Measurements from ENCODE around the gene LCE2C.

LCE2C gene

DNA sequence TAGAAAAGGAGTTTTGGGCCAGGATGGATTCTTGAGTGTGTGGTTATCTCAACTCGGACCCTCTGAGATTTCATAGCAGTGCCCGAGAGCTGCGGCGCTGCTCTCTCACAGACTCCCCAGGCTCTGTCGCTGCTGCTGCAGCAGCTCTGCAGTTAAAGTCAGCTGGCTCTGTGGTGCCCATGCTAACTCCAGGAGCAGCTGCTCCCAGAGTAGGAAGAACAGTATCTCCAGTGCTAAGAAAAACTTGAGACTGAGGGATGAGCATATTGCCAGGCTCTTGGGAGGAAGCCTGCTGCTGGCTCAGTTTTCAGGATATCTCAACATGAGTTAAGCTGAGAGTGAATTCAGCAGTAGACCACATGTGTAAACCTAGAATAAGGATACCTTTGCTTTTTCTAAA, 7.4 kb upstream of the LCE2C start:
- TF ChIP-seq GABPA (IDR thresholded peaks at IDR 0.05; ENCODE audit: low read depth) (no peak), POLR2AphosphoS5 (IDR thresholded peaks at IDR 0.05; ENCODE audit: low read depth) (no peak), SPI1 (IDR thresholded peaks at IDR 0.05; ENCODE audit: borderline replicate concordance, low read depth) (no peak)
- TF ChIP-seq, protein P1, sequence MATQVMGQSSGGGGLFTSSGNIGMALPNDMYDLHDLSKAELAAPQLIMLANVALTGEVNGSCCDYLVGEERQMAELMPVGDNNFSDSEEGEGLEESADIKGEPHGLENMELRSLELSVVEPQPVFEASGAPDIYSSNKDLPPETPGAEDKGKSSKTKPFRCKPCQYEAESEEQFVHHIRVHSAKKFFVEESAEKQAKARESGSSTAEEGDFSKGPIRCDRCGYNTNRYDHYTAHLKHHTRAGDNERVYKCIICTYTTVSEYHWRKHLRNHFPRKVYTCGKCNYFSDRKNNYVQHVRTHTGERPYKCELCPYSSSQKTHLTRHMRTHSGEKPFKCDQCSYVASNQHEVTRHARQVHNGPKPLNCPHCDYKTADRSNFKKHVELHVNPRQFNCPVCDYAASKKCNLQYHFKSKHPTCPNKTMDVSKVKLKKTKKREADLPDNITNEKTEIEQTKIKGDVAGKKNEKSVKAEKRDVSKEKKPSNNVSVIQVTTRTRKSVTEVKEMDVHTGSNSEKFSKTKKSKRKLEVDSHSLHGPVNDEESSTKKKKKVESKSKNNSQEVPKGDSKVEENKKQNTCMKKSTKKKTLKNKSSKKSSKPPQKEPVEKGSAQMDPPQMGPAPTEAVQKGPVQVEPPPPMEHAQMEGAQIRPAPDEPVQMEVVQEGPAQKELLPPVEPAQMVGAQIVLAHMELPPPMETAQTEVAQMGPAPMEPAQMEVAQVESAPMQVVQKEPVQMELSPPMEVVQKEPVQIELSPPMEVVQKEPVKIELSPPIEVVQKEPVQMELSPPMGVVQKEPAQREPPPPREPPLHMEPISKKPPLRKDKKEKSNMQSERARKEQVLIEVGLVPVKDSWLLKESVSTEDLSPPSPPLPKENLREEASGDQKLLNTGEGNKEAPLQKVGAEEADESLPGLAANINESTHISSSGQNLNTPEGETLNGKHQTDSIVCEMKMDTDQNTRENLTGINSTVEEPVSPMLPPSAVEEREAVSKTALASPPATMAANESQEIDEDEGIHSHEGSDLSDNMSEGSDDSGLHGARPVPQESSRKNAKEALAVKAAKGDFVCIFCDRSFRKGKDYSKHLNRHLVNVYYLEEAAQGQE (IDR thresholded peaks at IDR 0.05; ENCODE audit: insufficient replicate concordance, low read depth): no peak
- TF ChIP-seq, protein P2, sequence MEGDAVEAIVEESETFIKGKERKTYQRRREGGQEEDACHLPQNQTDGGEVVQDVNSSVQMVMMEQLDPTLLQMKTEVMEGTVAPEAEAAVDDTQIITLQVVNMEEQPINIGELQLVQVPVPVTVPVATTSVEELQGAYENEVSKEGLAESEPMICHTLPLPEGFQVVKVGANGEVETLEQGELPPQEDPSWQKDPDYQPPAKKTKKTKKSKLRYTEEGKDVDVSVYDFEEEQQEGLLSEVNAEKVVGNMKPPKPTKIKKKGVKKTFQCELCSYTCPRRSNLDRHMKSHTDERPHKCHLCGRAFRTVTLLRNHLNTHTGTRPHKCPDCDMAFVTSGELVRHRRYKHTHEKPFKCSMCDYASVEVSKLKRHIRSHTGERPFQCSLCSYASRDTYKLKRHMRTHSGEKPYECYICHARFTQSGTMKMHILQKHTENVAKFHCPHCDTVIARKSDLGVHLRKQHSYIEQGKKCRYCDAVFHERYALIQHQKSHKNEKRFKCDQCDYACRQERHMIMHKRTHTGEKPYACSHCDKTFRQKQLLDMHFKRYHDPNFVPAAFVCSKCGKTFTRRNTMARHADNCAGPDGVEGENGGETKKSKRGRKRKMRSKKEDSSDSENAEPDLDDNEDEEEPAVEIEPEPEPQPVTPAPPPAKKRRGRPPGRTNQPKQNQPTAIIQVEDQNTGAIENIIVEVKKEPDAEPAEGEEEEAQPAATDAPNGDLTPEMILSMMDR (IDR thresholded peaks at IDR 0.05; ENCODE audit: insufficient read depth, low read length): no peak
- Histone ChIP-seq H3K4me3 (replicated peaks; ENCODE audit: insufficient read depth, low read length) (no peak overlapping the region), H3K27ac (replicated peaks) (no peak overlapping the region), H3K27me3 (ENCODE audit: insufficient read depth, poor library complexity, severe bottlenecking) (peaks cover 4% of the 10 kb centered on the region)
- DNase-seq (ENCODE audit: low read depth in 1 of 2, low spot score in 1 of 2): no peak

DNA sequence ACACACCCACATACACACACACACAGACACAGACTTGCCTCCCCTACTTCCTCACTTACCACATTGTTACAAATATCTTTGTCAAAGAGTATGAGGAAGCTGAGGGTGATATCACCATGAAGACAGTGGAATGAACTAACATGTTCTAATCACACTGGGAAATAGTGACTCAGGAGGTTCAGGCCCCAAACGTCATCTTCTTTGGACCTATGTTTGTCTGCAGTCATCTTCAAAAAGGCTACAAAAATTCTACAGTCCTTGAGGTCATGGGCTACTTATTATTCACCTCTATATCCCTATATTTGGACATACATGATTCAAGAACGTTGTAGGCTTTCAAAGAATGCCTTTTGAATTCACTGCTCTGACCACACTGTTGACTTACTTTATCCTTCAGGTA, 2.1 kb upstream of the LCE2C start:
- H3K27ac ChIP-seq (replicated peaks): no peak overlapping the region
- DNase-seq (ENCODE audit: low read depth in 1 of 2, low spot score in 1 of 2): no peak
- TF ChIP-seq SPI1 (IDR thresholded peaks at IDR 0.05; ENCODE audit: borderline replicate concordance, low read depth) (no peak), POLR2AphosphoS5 (IDR thresholded peaks at IDR 0.05; ENCODE audit: low read depth) (no peak), GABPA (IDR thresholded peaks at IDR 0.05; ENCODE audit: low read depth) (no peak)
- TF ChIP-seq, protein P1 (IDR thresholded peaks at IDR 0.05; ENCODE audit: insufficient replicate concordance, low read depth): no peak
- TF ChIP-seq, protein P2 (IDR thresholded peaks at IDR 0.05; ENCODE audit: insufficient read depth, low read length): no peak
- H3K27me3 ChIP-seq (ENCODE audit: insufficient read depth, poor library complexity, severe bottlenecking): peaks cover 4% of the 10 kb centered on the region
- no peak overlapping the region for H3K4me3 ChIP-seq (replicated peaks; ENCODE audit: insufficient read depth, low read length)

- H3K27me3 ChIP-seq (ENCODE audit: insufficient read depth, poor library complexity, severe bottlenecking): peaks cover 4% of the 10 kb centered on the region
- TF ChIP-seq, protein P2 (IDR thresholded peaks at IDR 0.05; ENCODE audit: insufficient read depth, low read length): no peak
- TF ChIP-seq GABPA (IDR thresholded peaks at IDR 0.05; ENCODE audit: low read depth) (no peak), POLR2AphosphoS5 (IDR thresholded peaks at IDR 0.05; ENCODE audit: low read depth) (no peak), SPI1 (IDR thresholded peaks at IDR 0.05; ENCODE audit: borderline replicate concordance, low read depth) (no peak)
- TF ChIP-seq, protein P1 (IDR thresholded peaks at IDR 0.05; ENCODE audit: insufficient replicate concordance, low read depth): no peak
- no peak for DNase-seq (ENCODE audit: low read depth in 1 of 2, low spot score in 1 of 2)
- no peak overlapping the region for H3K27ac ChIP-seq (replicated peaks)
- H3K4me3 ChIP-seq (replicated peaks; ENCODE audit: insufficient read depth, low read length): no peak overlapping the region
These were observed 4.4 kb downstream of the LCE2C start for GRCh38 chr1:152679459-152679858.

Data from HL-60 (cell line).